HepG2 (cell line): ENCODE results near the gene STK32B.

Source experiments
- ARNT ChIP-seq: fragments of 450-650 bp; IDR thresholded peaks from 2 replicates; pipeline ENCODE4 v1.6.1; 2017
- ESRRA ChIP-seq: sonication (generic); formaldehyde crosslinking; IDR thresholded peaks from 2 replicates; pipeline ENCODE4 v1.5.1; 2020; ENCODE audit warnings: mild to moderate bottlenecking, low read depth, missing genetic modification reagents
- FOXA1 ChIP-seq, 2 experiments: fragments of 450-650 bp in 1 of 2; sonication (generic) in 1 of 2; formaldehyde crosslinking in 1 of 2; IDR thresholded peaks; 2 replicates each; pipeline versions ENCODE4 v1.4.0 to v1.6.1; 2016 to 2020; ENCODE audit warnings: missing genetic modification reagents in 1 of 2
- GPN1 ChIP-seq: sonication (generic); formaldehyde crosslinking; IDR thresholded peaks from 2 replicates; pipeline ENCODE4 v1.5.1; 2020; ENCODE audit warnings: missing genetic modification reagents, borderline replicate concordance
- PAWR ChIP-seq: sonication (generic); formaldehyde crosslinking; IDR thresholded peaks from 2 replicates; pipeline ENCODE4 v1.4.0; 2020; ENCODE audit warnings: missing genetic modification reagents, mild to moderate bottlenecking, borderline replicate concordance
- RAD21 ChIP-seq: fragments of 450-650 bp; formaldehyde crosslinking; IDR thresholded peaks from 2 replicates; pipeline ENCODE4 v1.5.0; 2020; ENCODE audit warnings: mild to moderate bottlenecking
- REST ChIP-seq, 2 experiments: IDR thresholded peaks; 2 replicates each; pipeline ENCODE4 v1.6.1; 2011 to 2012; ENCODE audit warnings: low read length in 2 of 2, borderline replicate concordance in 1 of 2, low read depth in 1 of 2, mild to moderate bottlenecking in 1 of 2, moderate library complexity in 1 of 2
- SATB2 ChIP-seq: sonication (generic); formaldehyde crosslinking; IDR thresholded peaks from 2 replicates; pipeline ENCODE4 v1.5.0; 2020; ENCODE audit warnings: missing genetic modification reagents
- SIN3A ChIP-seq: IDR thresholded peaks from 2 replicates; pipeline ENCODE4 v1.6.1; 2011; ENCODE audit warnings: low read depth, mild to moderate bottlenecking, control low read depth, low read length, borderline replicate concordance
- TRIM24 ChIP-seq: sonication (generic); formaldehyde crosslinking; IDR thresholded peaks from 2 replicates; pipeline ENCODE4 v1.8.0; 2022; ENCODE audit warnings: mild to moderate bottlenecking, missing genetic modification reagents
- ZFY ChIP-seq: sonication (generic); formaldehyde crosslinking; IDR thresholded peaks from 2 replicates; pipeline ENCODE4 v1.4.0; 2020; ENCODE audit warnings: missing genetic modification reagents
- ZNF615 ChIP-seq: sonication (generic); formaldehyde crosslinking; IDR thresholded peaks from 2 replicates; pipeline ENCODE4 v1.5.0; 2020; ENCODE audit warnings: mild to moderate bottlenecking, missing genetic modification reagents, borderline replicate concordance
- ZNF770 ChIP-seq: sonication (generic); formaldehyde crosslinking; IDR thresholded peaks from 2 replicates; pipeline ENCODE4 v1.5.0; 2020; ENCODE audit warnings: mild to moderate bottlenecking, missing genetic modification reagents

GRCh38 chr4:5052204-5052702 is 973 bp downstream of the STK32B start:
- TF ChIP-seq ESRRA (CRISPR knock-in tag) (no peak), FOXA1 (IDR thresholded peaks at IDR 0.05) (no peak), FOXA1 (CRISPR knock-in tag; IDR thresholded peaks at IDR 0.05) (no peak), ARNT (no peak), RAD21 (no peak), ZNF615 (CRISPR knock-in tag) (no peak), SIN3A (no peak), SATB2 (CRISPR knock-in tag) (no peak), ZFY (CRISPR knock-in tag) (no peak), GPN1 (CRISPR knock-in tag) (no peak), TRIM24 (no peak), REST (IDR thresholded peaks at IDR 0.05; ENCODE audit: borderline replicate concordance in 1 of 2, low read depth in 1 of 2, low read length in 2 of 2) (no peak), ZNF770 (CRISPR knock-in tag) (no peak), PAWR (CRISPR knock-in tag) (no peak)
